Fibroblast of gingiva (primary cell): ENCODE results near the gene DNASE2.

ENCODE experiments used
- DNase-seq: peaks from one replicate; pipeline ENCODE4 v3.0.0-alpha.2; 2011; ENCODE audit warnings: low read depth

DNASE2 gene

DNA sequence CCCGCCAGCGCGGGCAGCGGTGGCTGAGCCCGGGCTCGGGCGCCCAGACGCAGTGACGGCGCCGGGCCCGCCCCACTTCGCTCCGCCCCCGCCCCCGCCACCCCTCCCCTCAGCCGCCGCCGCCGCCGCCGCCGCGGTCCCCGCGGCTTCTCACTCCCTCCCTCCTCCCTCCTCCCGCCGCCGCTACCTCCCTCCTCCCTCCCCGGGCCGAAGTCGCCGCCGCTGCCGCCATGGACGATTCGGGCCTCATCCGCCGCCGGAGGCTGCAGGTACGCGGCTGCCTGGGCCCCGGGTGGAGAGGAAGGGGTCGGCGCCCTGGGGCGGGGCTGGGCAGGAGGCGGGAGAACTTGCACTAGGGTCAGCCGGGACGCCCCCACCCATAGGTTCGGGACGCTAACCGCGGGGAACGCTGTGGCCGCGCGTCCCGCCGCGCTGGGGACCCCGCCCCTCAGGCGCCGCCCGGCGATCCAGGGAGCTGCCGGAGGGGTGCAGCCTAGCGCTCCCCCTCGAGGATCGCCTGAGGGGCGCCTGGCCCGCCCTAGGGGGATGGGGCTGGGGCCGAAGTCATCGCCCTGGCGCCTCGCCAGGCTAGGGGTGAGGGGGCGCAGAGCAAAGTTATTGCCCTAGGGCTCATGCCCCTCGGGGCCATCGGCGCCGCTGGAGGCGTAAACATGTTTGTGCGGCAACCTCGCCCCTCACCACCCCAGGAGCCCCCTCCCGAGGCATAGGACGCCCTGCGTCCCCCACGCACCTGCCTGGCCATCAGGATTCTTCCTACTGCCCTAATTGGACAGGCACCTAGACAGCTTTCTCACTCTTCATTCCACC lies 47.3 kb downstream of the DNASE2 start:
- no peak for DNase-seq

DNA sequence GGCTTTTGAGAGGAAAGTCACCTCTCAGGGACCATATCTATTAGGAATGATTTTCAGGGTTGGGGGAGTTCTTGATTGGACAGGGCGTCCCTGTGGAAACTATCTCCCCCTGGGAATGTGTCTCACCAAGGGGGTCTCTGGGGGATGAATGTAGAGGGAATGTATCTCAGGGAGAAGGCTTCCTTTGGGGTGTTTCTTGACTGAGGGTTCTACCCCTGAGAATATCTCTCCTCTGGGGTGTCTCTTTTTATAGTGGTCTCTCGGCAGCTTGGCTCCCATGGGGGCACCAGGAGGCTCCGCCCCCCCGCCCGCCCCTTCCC lies 47.9 kb downstream of the DNASE2 start:
- DNase-seq, result no peak

DNA sequence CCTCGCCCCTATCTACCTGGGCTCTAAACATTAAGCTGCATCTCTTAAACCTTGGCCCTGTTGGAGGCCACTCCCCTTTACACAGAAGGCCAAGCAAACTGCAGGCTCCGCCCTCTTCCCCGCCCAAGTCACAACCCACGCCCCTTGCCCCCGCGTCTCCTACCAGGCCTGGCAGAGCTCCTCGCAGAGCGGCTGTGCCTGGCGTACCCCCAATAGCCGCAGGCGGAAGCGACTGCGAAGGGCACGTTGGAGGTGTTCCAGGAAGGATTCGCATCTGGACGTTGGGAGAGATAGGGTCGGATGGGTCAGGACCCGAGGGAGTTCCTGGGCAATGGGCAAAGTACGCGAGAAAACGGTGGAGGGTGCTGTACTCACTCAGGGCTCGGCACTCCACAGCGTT lies 52.8 kb downstream of the DNASE2 start:
- peak; percentile 32 for DNase-seq

DNA sequence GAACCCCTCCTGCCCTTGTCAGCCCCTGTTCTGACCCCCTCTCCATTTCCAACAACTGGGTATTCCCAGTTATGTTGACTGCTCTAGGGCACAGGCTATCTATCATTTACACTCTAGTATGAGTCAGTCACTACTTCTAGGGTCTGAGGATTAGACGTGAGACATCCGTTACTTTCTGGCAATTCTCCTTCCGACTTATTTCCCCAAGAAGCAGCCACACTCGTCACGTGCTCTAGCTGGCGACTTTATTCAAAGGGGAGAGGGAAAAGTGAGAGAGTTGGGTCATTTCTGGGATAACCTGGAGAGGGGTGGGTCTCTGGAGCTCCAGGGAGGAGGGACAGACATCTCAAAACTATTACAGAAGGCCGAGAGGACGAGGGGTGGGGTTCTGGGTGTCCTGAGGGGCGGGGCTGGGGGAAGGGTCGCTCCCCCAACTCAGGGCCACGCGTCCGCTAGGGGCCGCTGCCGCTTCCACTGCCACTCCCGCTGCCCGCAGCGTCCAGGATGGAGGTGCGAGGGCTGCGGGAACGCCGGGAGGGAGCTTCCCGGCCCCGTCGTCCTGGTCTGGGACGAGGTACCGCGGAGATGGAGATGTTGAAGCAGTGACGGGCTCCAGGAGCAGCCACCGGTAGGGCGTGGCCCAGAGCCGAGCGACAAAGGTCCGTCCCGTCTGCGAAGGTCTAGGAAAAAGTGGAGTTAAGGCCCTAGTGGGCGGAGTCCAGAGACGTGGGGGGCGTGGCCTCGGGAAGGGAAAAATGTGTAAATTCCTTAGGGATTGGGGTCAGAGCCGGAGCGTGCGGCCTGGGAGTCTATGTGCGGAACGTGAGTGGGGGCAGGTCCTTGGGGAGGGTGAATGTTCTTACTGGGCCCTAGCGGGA lies 55.8 kb downstream of the DNASE2 start:
- no peak for DNase-seq
